ENCODE measurements around the gene FBXO47. TPM values are rescaled to one million over a fixed set of nuclear protein-coding genes. Genes with fewer than 3 reads are reported as not detected.

Gene FBXO47
- total and polyA plus RNA-seq, 2 of the 13 experiments (the other 11 are each of a cell fraction or from before 2014, with no cell fraction given), result not detected

GRCh38 chr17:38914741-38915638 is 52.2 kb downstream of the FBXO47 start (continued):
- TF ChIP-seq ZNF574 (CRISPR knock-in tag; IDR thresholded peaks at IDR 0.05) (peak; percentile 82), SMAD1 (CRISPR knock-in tag; IDR thresholded peaks at IDR 0.05; ENCODE audit: borderline replicate concordance, low read depth) (no peak; the same call in 1 of the 2 replicates), SMARCE1 (IDR thresholded peaks at IDR 0.05; ENCODE audit: borderline replicate concordance) (no peak), ZFP36 (IDR thresholded peaks at IDR 0.05; ENCODE audit: borderline replicate concordance, low read depth, low read length, partially characterized antibody) (no peak), ASH2L (IDR thresholded peaks at IDR 0.05; ENCODE audit: insufficient read length, low read depth, low read length) (peak; percentile 63), ZBTB38 (CRISPR knock-in tag; IDR thresholded peaks at IDR 0.05) (peak; percentile 63), ZBTB7B (CRISPR knock-in tag; IDR thresholded peaks at IDR 0.05) (peak; percentile 97), ZNF724P (CRISPR knock-in tag; IDR thresholded peaks at IDR 0.05; ENCODE audit: borderline replicate concordance) (peak; percentile 83; the same call in 1 of the 2 replicates), XRCC5 (optimal IDR thresholded peaks at IDR 0.05; ENCODE audit: low read length) (peak; percentile 99), SP1 (IDR thresholded peaks at IDR 0.05) (no peak), SP1 (CRISPR knock-in tag; IDR thresholded peaks at IDR 0.05) (peak; percentile 49; the same call in 1 of the 2 replicates), YEATS4 (CRISPR knock-in tag; IDR thresholded peaks at IDR 0.05; ENCODE audit: borderline replicate concordance) (peak; percentile 69; the same call in 1 of the 2 replicates), ZNF432 (CRISPR knock-in tag; IDR thresholded peaks at IDR 0.05; ENCODE audit: borderline replicate concordance) (no peak), HNF4A (CRISPR knock-in tag; IDR thresholded peaks at IDR 0.05) (peak; percentile 95), PCBP1 (IDR thresholded peaks at IDR 0.05; ENCODE audit: borderline replicate concordance, low read depth, low read length) (0 out of 2 replicates have a peak, but pooled peaks have one; percentile 76), CCAR2 (optimal IDR thresholded peaks at IDR 0.05; ENCODE audit: low read depth, low read length) (peak; percentile 51), CAMTA2 (CRISPR knock-in tag; IDR thresholded peaks at IDR 0.05; ENCODE audit: borderline replicate concordance) (0 out of 2 replicates have a peak, but pooled peaks have one; percentile 31), ZNF33B (CRISPR knock-in tag; IDR thresholded peaks at IDR 0.05) (no peak), TFAP4 (IDR thresholded peaks at IDR 0.05; ENCODE audit: borderline replicate concordance, low read depth) (peak; percentile 61), FOXP1 (IDR thresholded peaks at IDR 0.05) (no peak), FOXP1 (CRISPR knock-in tag; IDR thresholded peaks at IDR 0.05) (peak; percentile 19; the same call in 1 of the 2 replicates), GFI1 (CRISPR knock-in tag; IDR thresholded peaks at IDR 0.05; ENCODE audit: borderline replicate concordance) (peak; percentile 53; the same call in 1 of the 2 replicates)

Data from HepG2 (cell line).